CD14-positive monocyte (primary cell): Measurements from ENCODE around the gene PIM1. TPM values are rescaled to one million over a fixed set of nuclear protein-coding genes. Genes with fewer than 3 reads are reported as not detected.

Source experiments
- DNase-seq, 3 donors: peaks; one replicate each; pipeline ENCODE4 v3.0.0-alpha.2; 2011 to 2022
- H2AFZ ChIP-seq: 2 replicates; pipeline ENCODE4 v1.6.0; 2012; ENCODE audit warnings: mild to moderate bottlenecking, low read depth, low read length, inconsistent platforms; ENCODE audit not compliant: insufficient read depth, poor library complexity, severe bottlenecking
- H3K27ac ChIP-seq, 2 donors: 1 replicate in 1 of 2; 2 replicates in 1 of 2; pipeline ENCODE4 v1.5.1; 2012 to 2013; ENCODE audit warnings: low read length in 2 of 2, control low read depth in 1 of 2, inconsistent platforms in 1 of 2, low read depth in 1 of 2, mild to moderate bottlenecking in 1 of 2
- H3K27me3 ChIP-seq, 2 donors: one replicate each; pipeline versions ENCODE4 v1.6.0 to v1.6.1; 2011 to 2013; ENCODE audit warnings: low read length in 2 of 2; ENCODE audit not compliant: control insufficient read depth in 2 of 2, insufficient read depth in 2 of 2
- H3K36me3 ChIP-seq, 2 donors: replicated peaks in 1 of 2; 1 replicate in 1 of 2; 2 replicates in 1 of 2; pipeline versions ENCODE4 v1.5.1 to v1.6.1; 2012 to 2013; ENCODE audit warnings: low read length in 2 of 2, control low read depth in 1 of 2, inconsistent platforms in 1 of 2, mild to moderate bottlenecking in 1 of 2; ENCODE audit not compliant: insufficient read depth in 2 of 2, control insufficient read depth in 1 of 2
- H3K4me1 ChIP-seq, 2 donors: 1 replicate in 1 of 2; 2 replicates in 1 of 2; pipeline versions ENCODE4 v1.5.1 to v1.6.1; 2012 to 2013; ENCODE audit warnings: low read length in 2 of 2, control low read depth in 1 of 2, inconsistent platforms in 1 of 2, mild to moderate bottlenecking in 1 of 2, moderate library complexity in 1 of 2; ENCODE audit not compliant: insufficient read depth in 2 of 2, control insufficient read depth in 1 of 2
- H3K4me2 ChIP-seq: replicated peaks from 2 replicates; pipeline ENCODE3; 2012; ENCODE audit warnings: low read length, moderate library complexity, mild to moderate bottlenecking; ENCODE audit not compliant: poor library complexity, severe bottlenecking; ENCODE audit errors: extremely low read depth
- H3K4me3 ChIP-seq, 3 experiments: fragments of 200-600 bp in 1 of 3; sonication (generic) in 1 of 3; replicated peaks in 1 of 3; 1 replicate in 2 of 3; 2 replicates in 1 of 3; pipeline ENCODE4 v1.5.1; 2011 to 2013; ENCODE audit warnings: low read length in 3 of 3, mild to moderate bottlenecking in 3 of 3, control low read depth in 2 of 3, low read depth in 2 of 3, inconsistent platforms in 1 of 3, moderate library complexity in 1 of 3
- H3K79me2 ChIP-seq: 2 replicates; pipeline ENCODE4 v1.6.0; 2012; ENCODE audit warnings: mild to moderate bottlenecking, control low read depth, inconsistent platforms, low read length, moderate library complexity; ENCODE audit not compliant: insufficient read depth
- H3K9ac ChIP-seq: 2 replicates; pipeline ENCODE4 v1.6.0; 2017; ENCODE audit warnings: low read length, mild to moderate bottlenecking; ENCODE audit not compliant: insufficient read depth, poor library complexity, severe bottlenecking
- H3K9me3 ChIP-seq, 2 donors: replicated peaks in 1 of 2; 1 replicate in 1 of 2; 2 replicates in 1 of 2; pipeline versions ENCODE4 v1.5.1 to v1.6.1; 2012 to 2013; ENCODE audit warnings: low read length in 2 of 2, control low read depth in 1 of 2; ENCODE audit not compliant: control insufficient read depth in 1 of 2, insufficient read depth in 1 of 2
- H4K20me1 ChIP-seq: 2 replicates; pipeline ENCODE4 v1.6.0; 2012; ENCODE audit warnings: mild to moderate bottlenecking, low read length, control low read depth, moderate library complexity; ENCODE audit not compliant: insufficient read depth
- H3K27ac Mint-ChIP-seq, 7 donors: one replicate each; pipeline ENCODE4 v1.8.0; 2020; ENCODE audit warnings: mild to moderate bottlenecking in 7 of 7, mixed read lengths in 7 of 7, moderate library complexity in 6 of 7, inconsistent platforms in 2 of 7
- H3K27me3 Mint-ChIP-seq, 3 donors: one replicate each; pipeline ENCODE4 v1.8.0; 2021 to 2022; ENCODE audit warnings: low read depth in 3 of 3, mild to moderate bottlenecking in 3 of 3, mixed read lengths in 3 of 3, moderate library complexity in 3 of 3, inconsistent platforms in 1 of 3
- H3K36me3 Mint-ChIP-seq, 2 donors: one replicate each; pipeline ENCODE4 v1.8.0; 2020; ENCODE audit warnings: mixed read lengths in 2 of 2, inconsistent platforms in 1 of 2, mild to moderate bottlenecking in 1 of 2
- H3K4me1 Mint-ChIP-seq: one replicate; pipeline ENCODE4 v1.8.0; 2020; ENCODE audit warnings: mild to moderate bottlenecking, mixed read lengths
- H3K4me3 Mint-ChIP-seq, 2 donors: one replicate each; pipeline ENCODE4 v1.8.0; 2020; ENCODE audit warnings: mild to moderate bottlenecking in 2 of 2, mixed read lengths in 2 of 2, moderate library complexity in 1 of 2
- H3K9me3 Mint-ChIP-seq, 7 donors: one replicate each; pipeline ENCODE4 v1.8.0; 2020 to 2022; ENCODE audit warnings: mixed read lengths in 7 of 7, mild to moderate bottlenecking in 6 of 7, moderate library complexity in 6 of 7, inconsistent platforms in 2 of 7
- WGBS: methylation state at CpG from one replicate; pipeline ENCODE4 v1.1.5; 2013; ENCODE audit warnings: missing lambda C conversion rate; ENCODE audit not compliant: insufficient coverage; 5-methylcytosine and 5-hydroxymethylcytosine counted together
- intact Hi-C, 2 donors: fragments of 100-400 bp; cut with micrococcal nuclease; formaldehyde crosslinking; loops; one replicate each; pipeline versions ENCODE4 v1.15.0 to v1.15.1; 2023
- polyA plus RNA-seq, 3 donors: library from polyadenylated mRNA; depleted of rRNA in 1 of 3; unstranded in 2 of 3; stranded (reverse) in 1 of 3; fragments of 300-500 nt in 2 of 3; fragments of >200 nt in 1 of 3; fragmentation: Illumina TruSeq in 2 of 3; gene quantifications; 1 replicate in 2 of 3; 2 replicates in 1 of 3; pipeline ENCODE4 v1.2.3, GENCODE V29; 2012 to 2021
- TF ChIP-seq, protein P1 (sequence below): fragments of 200-600 bp; IDR thresholded peaks from one replicate; pipeline ENCODE4 v1.8.0; 2022; ENCODE audit warnings: antibody characterized with exemption, mild to moderate bottlenecking

Gene PIM1
- polyA plus RNA-seq, 3 donors: 20.5 to 25.0 (median 24.4) TPM

DNA sequence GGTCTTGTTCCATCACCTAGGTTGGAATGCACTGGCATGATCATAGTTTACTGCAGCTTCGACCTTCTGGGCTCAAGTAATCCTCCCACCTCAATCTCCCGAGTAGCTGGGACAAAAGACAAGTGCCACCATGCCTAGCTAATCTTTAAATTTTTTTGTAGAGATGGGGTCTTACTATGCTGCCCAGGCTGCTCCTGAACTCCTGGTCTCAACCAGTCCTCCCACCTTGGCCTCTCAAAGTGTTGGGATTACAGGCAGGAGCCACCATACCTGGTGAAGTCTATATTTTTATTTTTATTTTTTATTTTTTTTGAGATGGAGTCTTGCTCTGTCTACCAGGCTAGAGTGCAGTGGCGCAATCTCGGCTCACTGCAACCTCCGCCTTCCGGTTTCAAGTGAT, 11.4 kb upstream of the PIM1 start:
- Histone ChIP-seq H3K36me3 (no peaks in the 10 kb centered on the region), H3K4me3 (no peak overlapping the region), H3K4me1 (peaks cover 18 to 20% of the 10 kb centered on the region in 2 donors), H3K27me3 (no peaks in the 10 kb centered on the region), H3K9ac (no peak overlapping the region), H3K9me3 (no peaks in the 10 kb centered on the region), H3K79me2 (no peaks in the 10 kb centered on the region), H3K4me2 (no peak overlapping the region), H4K20me1 (no peaks in the 10 kb centered on the region), H3K27ac (no peak overlapping the region), H2AFZ (no peak overlapping the region)
- Mint-ChIP-seq H3K27ac (no peak overlapping the region), H3K4me1 (peaks cover 21% of the 10 kb centered on the region), H3K36me3 (no peaks in the 10 kb centered on the region), H3K9me3 (peaks cover 0 to 5% (median 0%) of the 10 kb centered on the region in 7 donors), H3K27me3 (peaks cover 0 to 2% (median 0%) of the 10 kb centered on the region in 3 donors), H3K4me3 (no peak overlapping the region)
- intact Hi-C loops: no loop called here
- TF ChIP-seq, protein P1, sequence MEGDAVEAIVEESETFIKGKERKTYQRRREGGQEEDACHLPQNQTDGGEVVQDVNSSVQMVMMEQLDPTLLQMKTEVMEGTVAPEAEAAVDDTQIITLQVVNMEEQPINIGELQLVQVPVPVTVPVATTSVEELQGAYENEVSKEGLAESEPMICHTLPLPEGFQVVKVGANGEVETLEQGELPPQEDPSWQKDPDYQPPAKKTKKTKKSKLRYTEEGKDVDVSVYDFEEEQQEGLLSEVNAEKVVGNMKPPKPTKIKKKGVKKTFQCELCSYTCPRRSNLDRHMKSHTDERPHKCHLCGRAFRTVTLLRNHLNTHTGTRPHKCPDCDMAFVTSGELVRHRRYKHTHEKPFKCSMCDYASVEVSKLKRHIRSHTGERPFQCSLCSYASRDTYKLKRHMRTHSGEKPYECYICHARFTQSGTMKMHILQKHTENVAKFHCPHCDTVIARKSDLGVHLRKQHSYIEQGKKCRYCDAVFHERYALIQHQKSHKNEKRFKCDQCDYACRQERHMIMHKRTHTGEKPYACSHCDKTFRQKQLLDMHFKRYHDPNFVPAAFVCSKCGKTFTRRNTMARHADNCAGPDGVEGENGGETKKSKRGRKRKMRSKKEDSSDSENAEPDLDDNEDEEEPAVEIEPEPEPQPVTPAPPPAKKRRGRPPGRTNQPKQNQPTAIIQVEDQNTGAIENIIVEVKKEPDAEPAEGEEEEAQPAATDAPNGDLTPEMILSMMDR: no peak
- DNase-seq: no peak
- WGBS: no CpG with 5 or more reads among the region's 6 CpGs

DNA sequence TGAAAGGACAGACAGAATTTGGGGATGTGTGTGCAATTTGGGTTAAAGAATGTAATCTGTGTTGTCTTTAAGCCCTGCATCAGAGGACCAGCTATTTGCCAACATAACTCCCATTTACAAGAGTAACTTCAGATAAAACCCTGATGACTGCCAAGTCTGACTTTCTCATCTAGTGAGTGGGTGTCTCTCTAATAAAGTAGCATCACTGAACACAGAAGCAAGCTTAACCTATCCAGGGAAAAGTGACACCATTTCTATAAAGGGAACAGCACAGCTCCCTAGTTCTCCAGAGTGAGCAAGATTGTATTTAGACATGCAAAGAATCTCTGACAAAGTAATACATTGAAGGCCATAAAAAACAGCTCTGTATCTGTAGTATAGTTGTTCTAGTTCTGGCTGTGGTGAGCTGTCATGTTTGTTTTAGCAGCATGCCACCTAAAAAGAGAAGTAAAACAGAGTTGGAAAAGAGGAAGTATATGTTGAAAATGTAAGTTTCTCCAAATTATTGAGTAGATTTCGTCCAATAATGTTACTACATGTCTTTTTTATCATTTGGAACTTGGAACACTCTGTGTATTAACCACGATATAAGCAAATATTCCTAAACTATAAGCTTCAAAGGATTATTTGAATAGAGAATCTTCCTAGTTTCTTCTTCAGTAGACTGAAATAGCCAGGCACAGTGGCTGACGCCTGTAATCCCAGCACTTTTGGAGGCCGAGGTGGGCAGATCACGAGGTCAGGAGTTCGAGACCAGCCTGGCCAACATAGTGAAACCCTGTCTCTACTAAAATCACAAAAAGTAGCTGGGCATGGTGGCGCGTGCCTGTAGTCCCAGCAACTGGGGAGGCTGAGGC, 8.8 kb upstream of the PIM1 start:
- Mint-ChIP-seq H3K27me3 (no peaks in the 10 kb centered on the region), H3K27ac (peak overlapping the region; percentile 79 to 90 (median 86)), H3K4me1 (peaks cover 21% of the 10 kb centered on the region), H3K4me3 (no peak overlapping the region), H3K36me3 (no peaks in the 10 kb centered on the region), H3K9me3 (peaks cover 0 to 5% (median 0%) of the 10 kb centered on the region in 7 donors)
- peak overlapping the region; percentile 22 for H2AFZ ChIP-seq
- peak overlapping the region; percentile 49 to 74 for H3K27ac ChIP-seq
- no peaks in the 10 kb centered on the region for H3K27me3 ChIP-seq
- TF ChIP-seq, protein P1: no peak
- H3K9me3 ChIP-seq: no peaks in the 10 kb centered on the region
- no peak overlapping the region for H3K9ac ChIP-seq
- DNase-seq: peak; percentile 51 to 74 (median 71)
- no peak overlapping the region for H3K4me3 ChIP-seq
- intact Hi-C loops: loop anchor here in 1 of 2 donors (10.0 kb wide), 1 partner anchor 56 kb away; no protein-coding TSS in a partner anchor
- H4K20me1 ChIP-seq: no peaks in the 10 kb centered on the region
- no peaks in the 10 kb centered on the region for H3K36me3 ChIP-seq
- peaks cover 18 to 20% of the 10 kb centered on the region in 2 donors for H3K4me1 ChIP-seq
- H3K79me2 ChIP-seq: no peaks in the 10 kb centered on the region
- H3K4me2 ChIP-seq: peak overlapping the region; percentile 40
- WGBS: 100% methylated on average over 2 of the region's 8 CpGs
